Spleen (tissue), 11 donors: Measurements from ENCODE around the gene PEX5L. TPM values are rescaled to one million over a fixed set of nuclear protein-coding genes. Genes with fewer than 3 reads are reported as not detected.

Experiments used
- DNase-seq: peaks from one replicate; pipeline ENCODE4 v3.0.0-alpha.2; 2020
- H3K27ac ChIP-seq, 8 donors: fragments of 200-600 bp; sonication (generic) in 7 of 8; 1 replicate in 4 of 8; 2 replicates in 4 of 8; pipeline versions ENCODE4 v1.5.0 to v1.8.0; 2016 to 2021; ENCODE audit warnings: inconsistent platforms in 4 of 8, mild to moderate bottlenecking in 4 of 8, moderate library complexity in 1 of 8
- H3K27me3 ChIP-seq, 7 donors: fragments of 200-600 bp; sonication (generic) in 6 of 7; replicated peaks in 1 of 7; 1 replicate in 4 of 7; 2 replicates in 3 of 7; pipeline versions ENCODE4 v1.5.0 to v1.8.0; 2016 to 2021; ENCODE audit warnings: inconsistent platforms in 3 of 7, mild to moderate bottlenecking in 1 of 7
- H3K36me3 ChIP-seq, 6 donors: fragments of 200-600 bp; sonication (generic) in 5 of 6; 1 replicate in 4 of 6; 2 replicates in 2 of 6; pipeline versions ENCODE4 v1.5.0 to v1.8.0; 2016 to 2021; ENCODE audit warnings: inconsistent platforms in 2 of 6
- H3K4me1 ChIP-seq, 6 donors: fragments of 200-600 bp; sonication (generic) in 5 of 6; 1 replicate in 3 of 6; 2 replicates in 3 of 6; pipeline versions ENCODE4 v1.5.0 to v1.8.0; 2016 to 2021; ENCODE audit warnings: inconsistent platforms in 3 of 6
- H3K4me3 ChIP-seq, 8 donors: fragments of 200-600 bp; sonication (generic) in 7 of 8; 1 replicate in 4 of 8; 2 replicates in 4 of 8; pipeline versions ENCODE4 v1.5.0 to v1.8.0; 2016 to 2021; ENCODE audit warnings: inconsistent platforms in 4 of 8, mild to moderate bottlenecking in 4 of 8, moderate library complexity in 2 of 8
- H3K9me3 ChIP-seq, 8 donors: fragments of 200-600 bp; sonication (generic) in 7 of 8; 1 replicate in 4 of 8; 2 replicates in 4 of 8; pipeline versions ENCODE4 v1.5.0 to v1.8.0; 2016 to 2021; ENCODE audit warnings: inconsistent platforms in 4 of 8
- POLR2A ChIP-seq, 3 donors: fragments of 450-650 bp; IDR thresholded peaks; one replicate each; pipeline ENCODE4 v1.5.1; 2017; ENCODE audit warnings: antibody characterized with exemption in 3 of 3, mild to moderate bottlenecking in 1 of 3
- POLR2AphosphoS5 ChIP-seq, 3 donors: sonication (generic); formaldehyde crosslinking; IDR thresholded peaks; one replicate each; pipeline ENCODE4 v1.5.1; 2017; ENCODE audit warnings: antibody characterized with exemption in 3 of 3
- WGBS, 5 donors: extraction: QIAGEN DNeasy Blood & Tissue Kit in 3 of 5; methylation state at CpG; one replicate each; pipeline versions ENCODE4 v1.1.5 to v1.1.7; 2013 to 2018; 5-methylcytosine and 5-hydroxymethylcytosine counted together
- intact Hi-C: fragments of 100-400 bp; cut with DNase I; formaldehyde crosslinking; loops from one replicate; pipeline ENCODE4 v1.15.0; 2023; ENCODE audit warnings: low total_unique reads
- polyA plus RNA-seq, 3 donors: library from polyadenylated mRNA; stranded (reverse); fragments of 200-250 nt; gene quantifications; one replicate each; pipeline ENCODE4 v1.2.1, GENCODE V29; 2013
- total RNA-seq, 7 donors: library from RNA; depleted of rRNA in 3 of 7; stranded (reverse); fragments of >200 nt in 3 of 7; fragmentation: NEBNext Ultra II Directional in 4 of 7; extraction: Animal tissue kit (Norgen Biotek cat#: 25700) in 4 of 7; gene quantifications; one replicate each; pipeline versions ENCODE4 v1.1.0 to v1.2.1, GENCODE V29; 2016 to 2021
- TF ChIP-seq, protein P1 (sequence below), 11 experiments: fragments of 200-600 bp in 7 of 11; fragments of 450-650 bp in 4 of 11; sonication (generic) in 4 of 11; IDR thresholded peaks in 8 of 11; conservative IDR thresholded peaks in 3 of 11; 1 replicate in 7 of 11; 2 replicates in 4 of 11; pipeline versions ENCODE4 v1.4.0 to v1.8.0; 2016 to 2021; ENCODE audit warnings: antibody characterized with exemption in 11 of 11, inconsistent platforms in 4 of 11, mild to moderate bottlenecking in 1 of 11
- donor health status: healthy with polysubstance abuse.
- donor health status: DM: no; HTN: no; CAD: no; lungs with moderate emphysema.
- donor health status: DM: no; HTN: no; CAD: no.
- donor health status: Bipolar disorder and iron deficiency.
- donor health status: healthy.
- donor health status: DM: no; HTN: no; CAD: no.
- donor health status: DM: yes; HTN: yes; CAD: no.

The PEX5L gene
- total and polyA plus RNA-seq, 10 donors, result under 0.01 to 0.55 (median 0.02) TPM; not detected in 7

DNA sequence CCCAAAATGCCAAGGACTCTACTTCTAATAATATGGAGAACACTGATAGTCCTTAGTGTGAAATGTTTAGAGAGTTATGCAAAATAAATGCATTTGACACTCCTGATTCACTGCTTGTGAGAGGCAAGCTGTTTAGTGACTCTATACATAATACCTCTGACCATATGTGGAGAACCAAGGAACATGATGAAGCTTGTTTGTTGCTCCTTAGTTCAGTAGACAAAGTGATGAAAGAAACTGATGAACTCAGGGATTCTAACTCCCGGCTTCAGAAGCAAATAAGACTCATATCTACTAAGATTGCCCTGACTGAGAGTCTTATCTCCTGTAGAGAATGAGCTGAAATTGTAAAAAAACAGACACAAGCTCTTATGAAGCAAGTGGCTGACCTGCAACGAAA lies 41.3 kb downstream of the PEX5L start:
- no peaks in the 10 kb centered on the region for H3K27me3 ChIP-seq
- H3K36me3 ChIP-seq, result no peaks in the 10 kb centered on the region
- H3K4me1 ChIP-seq, result no peaks in the 10 kb centered on the region
- intact Hi-C loops, result no loop called here
- TF ChIP-seq, protein P1, sequence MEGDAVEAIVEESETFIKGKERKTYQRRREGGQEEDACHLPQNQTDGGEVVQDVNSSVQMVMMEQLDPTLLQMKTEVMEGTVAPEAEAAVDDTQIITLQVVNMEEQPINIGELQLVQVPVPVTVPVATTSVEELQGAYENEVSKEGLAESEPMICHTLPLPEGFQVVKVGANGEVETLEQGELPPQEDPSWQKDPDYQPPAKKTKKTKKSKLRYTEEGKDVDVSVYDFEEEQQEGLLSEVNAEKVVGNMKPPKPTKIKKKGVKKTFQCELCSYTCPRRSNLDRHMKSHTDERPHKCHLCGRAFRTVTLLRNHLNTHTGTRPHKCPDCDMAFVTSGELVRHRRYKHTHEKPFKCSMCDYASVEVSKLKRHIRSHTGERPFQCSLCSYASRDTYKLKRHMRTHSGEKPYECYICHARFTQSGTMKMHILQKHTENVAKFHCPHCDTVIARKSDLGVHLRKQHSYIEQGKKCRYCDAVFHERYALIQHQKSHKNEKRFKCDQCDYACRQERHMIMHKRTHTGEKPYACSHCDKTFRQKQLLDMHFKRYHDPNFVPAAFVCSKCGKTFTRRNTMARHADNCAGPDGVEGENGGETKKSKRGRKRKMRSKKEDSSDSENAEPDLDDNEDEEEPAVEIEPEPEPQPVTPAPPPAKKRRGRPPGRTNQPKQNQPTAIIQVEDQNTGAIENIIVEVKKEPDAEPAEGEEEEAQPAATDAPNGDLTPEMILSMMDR (IDR thresholded peaks at IDR 0.05 in 8 of 11, conservative IDR thresholded peaks at IDR 0.05 in 3 of 11), result no peak
- TF ChIP-seq POLR2AphosphoS5 (IDR thresholded peaks at IDR 0.05) (no peak), POLR2A (IDR thresholded peaks at IDR 0.05) (no peak)
- DNase-seq, result no peak
- no peak overlapping the region for H3K27ac ChIP-seq
- H3K9me3 ChIP-seq, result peaks cover 0 to 5% (median 0%) of the 10 kb centered on the region in 8 donors
- no peak overlapping the region for H3K4me3 ChIP-seq
- WGBS, 5 donors, result 64 to 89% (median 67%) methylated on average over 2 of the region's 2 CpGs

DNA sequence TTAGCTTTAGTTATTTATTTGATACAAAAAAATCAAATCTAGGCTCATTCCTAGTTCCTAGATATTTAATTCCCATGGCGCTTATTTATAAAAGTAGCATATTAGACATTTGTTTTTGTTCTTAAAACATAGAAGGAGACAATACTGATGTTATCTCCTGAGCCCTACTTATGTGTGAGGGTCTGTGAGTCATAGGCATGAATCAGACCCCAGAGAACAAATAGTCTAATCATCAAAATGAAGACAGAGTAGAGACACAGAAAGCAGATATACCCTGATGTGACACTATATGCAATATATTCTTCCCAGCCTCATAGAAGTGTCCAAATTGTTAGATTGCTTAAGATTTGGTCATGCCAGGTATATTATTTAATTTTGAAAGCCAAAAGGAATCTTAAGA lies 44.9 kb downstream of the PEX5L start:
- no peak for DNase-seq
- Histone ChIP-seq H3K4me1 (no peaks in the 10 kb centered on the region), H3K27ac (no peak overlapping the region), H3K27me3 (no peaks in the 10 kb centered on the region), H3K4me3 (no peak overlapping the region), H3K36me3 (no peaks in the 10 kb centered on the region), H3K9me3 (peaks cover 0 to 5% (median 0%) of the 10 kb centered on the region in 8 donors)
- whole genome bisulfite sequencing, 5 donors, result 87 to 97% (median 94%) methylated on average over 1 of the region's 1 CpG
- TF ChIP-seq, protein P1 (IDR thresholded peaks at IDR 0.05 in 8 of 11, conservative IDR thresholded peaks at IDR 0.05 in 3 of 11), result no peak
- TF ChIP-seq POLR2AphosphoS5 (IDR thresholded peaks at IDR 0.05), result no peak
- no peak for TF ChIP-seq POLR2A (IDR thresholded peaks at IDR 0.05)
- intact Hi-C loops, result no loop called here

DNA sequence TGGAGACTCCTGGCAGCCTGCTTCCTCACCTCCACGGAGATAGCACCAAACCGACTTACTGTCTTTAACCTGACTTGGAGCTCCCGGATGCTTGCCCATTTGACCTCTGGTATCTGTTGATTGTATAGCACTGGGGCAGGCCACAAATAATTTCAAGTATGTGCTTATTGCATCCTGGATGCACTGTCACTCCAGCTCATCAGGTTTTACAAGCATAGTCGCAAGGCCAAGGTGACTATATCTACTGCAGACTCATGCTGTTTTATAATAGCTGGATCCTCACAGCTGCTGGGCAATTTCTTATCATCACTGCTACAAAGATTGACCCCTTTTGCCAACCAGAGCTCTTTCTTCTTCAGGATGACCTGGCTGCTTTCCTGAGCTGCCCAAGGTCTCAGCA lies 45.6 kb downstream of the PEX5L start:
- TF ChIP-seq, protein P1 (IDR thresholded peaks at IDR 0.05 in 8 of 11, conservative IDR thresholded peaks at IDR 0.05 in 3 of 11), result no peak
- TF ChIP-seq POLR2A (IDR thresholded peaks at IDR 0.05), result no peak
- TF ChIP-seq POLR2AphosphoS5 (IDR thresholded peaks at IDR 0.05), result no peak
- no peaks in the 10 kb centered on the region for H3K9me3 ChIP-seq
- 56 to 89% (median 77%) methylated on average over 4 of the region's 4 CpGs for WGBS, 5 donors
- H3K27me3 ChIP-seq, result no peaks in the 10 kb centered on the region
- H3K27ac ChIP-seq, result no peak overlapping the region
- no peak overlapping the region for H3K4me3 ChIP-seq
- H3K4me1 ChIP-seq, result no peaks in the 10 kb centered on the region
- intact Hi-C loops, result no loop called here
- H3K36me3 ChIP-seq, result no peaks in the 10 kb centered on the region
- no peak for DNase-seq

DNA sequence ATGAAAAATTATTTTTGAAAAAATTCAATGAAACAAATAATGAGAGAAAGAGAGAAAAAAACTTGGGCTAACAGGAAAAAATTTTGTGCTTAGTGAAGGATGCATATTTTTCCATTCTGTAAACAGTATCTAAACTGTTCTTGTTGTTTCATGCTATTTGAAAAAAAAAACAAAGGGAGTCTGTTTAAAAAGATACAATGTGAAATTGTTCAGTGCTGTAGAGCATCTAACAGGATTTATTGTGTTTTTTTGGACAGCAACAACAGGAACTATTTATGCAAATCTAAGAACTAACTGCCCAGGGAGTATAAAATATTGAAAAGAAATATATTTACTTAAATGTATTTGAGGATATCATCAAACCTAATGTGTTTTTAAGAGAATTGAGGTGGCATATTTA lies 55.1 kb downstream of the PEX5L start:
- intact Hi-C loops, result no loop called here
- Histone ChIP-seq H3K4me3 (no peak overlapping the region), H3K27ac (no peak overlapping the region), H3K9me3 (no peaks in the 10 kb centered on the region), H3K27me3 (no peaks in the 10 kb centered on the region), H3K4me1 (no peaks in the 10 kb centered on the region), H3K36me3 (no peaks in the 10 kb centered on the region)
- no peak for DNase-seq
- TF ChIP-seq POLR2A (IDR thresholded peaks at IDR 0.05) (no peak), POLR2AphosphoS5 (IDR thresholded peaks at IDR 0.05) (no peak)
- TF ChIP-seq, protein P1 (IDR thresholded peaks at IDR 0.05 in 8 of 11, conservative IDR thresholded peaks at IDR 0.05 in 3 of 11), result no peak
